ENCODE measurements around the gene CCDC174.
"Not testable (repeated sequence)": the region's sequence is repeated elsewhere in the genome, so short reads cannot be mapped to it uniquely, and the experiment has no call there.

CCDC174 gene

DNA sequence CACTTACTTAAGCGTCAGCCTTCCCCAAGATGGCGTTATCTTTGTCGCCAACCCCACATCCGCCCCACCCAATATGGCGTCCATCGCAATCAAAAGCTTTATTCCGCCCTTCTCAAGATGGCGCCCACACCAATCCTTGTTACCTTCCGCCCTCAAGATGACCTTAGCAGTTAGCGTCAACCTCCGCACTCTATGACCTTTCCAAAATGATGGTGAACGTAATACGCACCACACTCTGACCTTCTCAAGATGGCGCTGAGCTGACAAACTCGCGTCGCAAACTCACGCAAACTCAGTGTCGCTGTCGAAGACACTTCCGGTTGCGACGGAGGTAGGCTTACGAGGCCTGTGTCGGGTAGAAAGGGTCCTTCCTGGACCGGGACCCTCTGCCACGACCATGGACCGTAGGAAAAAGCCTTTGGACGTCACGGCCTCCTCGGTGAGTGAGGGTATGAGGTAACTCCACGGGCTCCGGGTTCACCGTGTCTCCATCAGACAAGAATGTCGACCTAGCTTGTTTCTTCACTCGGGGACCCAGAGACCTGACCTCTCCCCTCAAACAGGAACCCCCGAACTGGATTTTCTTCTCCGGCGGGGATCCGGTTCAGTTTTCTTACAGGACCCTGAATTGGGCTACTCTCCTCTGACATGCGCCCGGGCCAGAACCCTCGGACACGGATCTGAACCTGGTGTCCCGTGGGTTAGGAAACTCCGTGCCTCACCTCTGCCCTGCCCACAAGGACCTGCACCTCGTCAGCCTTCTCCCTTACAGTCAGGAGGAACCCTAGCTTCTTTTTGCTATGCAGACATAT lies at the start of gene CCDC174:
Gene CCDC174 (plus strand): TSS at position 323 of the 812 bp plus-strand sequence. CDS start 75 bp downstream, at position 398.
- peak; percentile 85 for DNase-seq (ENCODE audit: low read depth)

DNA sequence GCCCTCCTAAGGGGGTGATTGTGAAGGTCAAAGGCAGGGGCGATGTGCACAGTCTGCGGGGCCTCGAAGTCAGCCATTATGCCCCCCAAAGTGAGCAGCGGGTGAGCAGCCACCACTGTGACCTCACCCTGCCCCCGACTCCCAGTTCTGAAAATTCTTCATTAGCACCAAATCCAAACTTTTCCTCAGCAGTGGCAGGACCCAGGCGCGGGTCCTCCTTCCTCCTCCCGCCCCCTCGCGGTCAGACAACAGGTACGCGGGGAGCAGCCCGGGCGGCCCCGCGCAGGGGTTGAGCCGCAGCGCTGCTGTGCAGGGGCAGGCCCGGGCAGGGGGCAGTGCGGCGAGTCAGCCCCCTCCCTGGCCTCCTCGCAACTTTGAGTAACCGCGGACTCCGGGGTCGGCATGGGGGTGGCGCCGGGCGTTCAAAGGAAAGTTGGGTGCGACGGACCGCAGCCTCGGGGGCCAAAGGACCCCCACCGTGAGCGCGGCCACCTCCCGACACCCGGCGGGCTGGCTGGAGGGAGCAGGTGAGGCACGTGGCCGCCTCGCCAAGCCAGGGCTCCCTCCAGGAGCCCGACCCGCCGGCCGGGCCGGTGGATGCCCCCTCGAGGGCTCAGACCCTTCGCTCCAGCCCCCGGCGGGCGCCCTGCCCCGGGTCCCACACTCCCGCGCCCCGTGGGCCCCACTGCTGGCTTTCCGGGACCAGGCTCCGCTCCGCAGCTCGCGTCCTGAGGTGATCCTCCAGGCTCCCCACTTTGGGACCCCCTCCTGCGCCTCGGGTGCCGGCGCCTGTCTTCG lies 49.4 kb upstream of the CCDC174 start:
- DNase-seq (ENCODE audit: low read depth) = no peak

DNA sequence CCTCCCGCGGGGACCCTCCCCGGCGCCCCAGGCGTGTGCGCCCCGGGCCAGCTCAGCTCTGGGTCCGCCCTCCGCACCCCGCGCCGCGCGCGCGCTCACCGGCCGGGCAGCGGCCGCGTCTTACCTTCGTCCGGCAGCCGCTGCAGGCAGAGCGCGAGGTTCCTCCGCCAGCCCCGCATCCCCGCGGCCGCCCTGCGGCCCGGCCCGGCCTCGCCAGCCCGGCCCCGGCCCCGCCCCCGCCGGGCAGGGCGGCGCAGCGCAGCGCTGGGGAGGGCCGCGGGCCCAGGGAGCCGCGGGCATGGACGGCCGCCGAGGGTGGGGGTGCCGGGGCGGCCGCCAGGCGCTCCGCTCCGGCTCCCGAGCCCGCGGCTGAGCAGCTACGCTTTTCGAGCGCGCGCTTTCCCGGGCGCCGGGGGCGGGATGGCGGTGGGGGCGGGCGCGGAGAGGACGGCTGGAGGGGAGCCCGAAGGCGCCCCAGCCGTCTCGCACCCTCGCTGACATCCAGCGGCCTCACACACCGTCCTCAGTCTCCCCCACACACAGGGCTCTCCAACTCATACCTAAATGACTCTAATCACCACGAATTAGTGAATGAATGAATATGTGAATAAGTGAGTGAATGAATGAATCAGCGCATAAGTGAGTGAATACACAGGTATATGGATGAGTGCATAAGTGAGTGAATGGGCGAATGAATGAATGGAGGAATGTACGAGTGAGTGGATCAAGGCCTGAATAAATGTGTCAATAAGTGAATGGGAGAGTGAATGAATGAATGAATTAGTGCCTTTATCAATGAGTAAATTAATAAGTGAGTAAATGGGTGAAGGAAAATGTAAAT lies 48.5 kb upstream of the CCDC174 start:
- DNase-seq (ENCODE audit: low read depth) = no peak

DNA sequence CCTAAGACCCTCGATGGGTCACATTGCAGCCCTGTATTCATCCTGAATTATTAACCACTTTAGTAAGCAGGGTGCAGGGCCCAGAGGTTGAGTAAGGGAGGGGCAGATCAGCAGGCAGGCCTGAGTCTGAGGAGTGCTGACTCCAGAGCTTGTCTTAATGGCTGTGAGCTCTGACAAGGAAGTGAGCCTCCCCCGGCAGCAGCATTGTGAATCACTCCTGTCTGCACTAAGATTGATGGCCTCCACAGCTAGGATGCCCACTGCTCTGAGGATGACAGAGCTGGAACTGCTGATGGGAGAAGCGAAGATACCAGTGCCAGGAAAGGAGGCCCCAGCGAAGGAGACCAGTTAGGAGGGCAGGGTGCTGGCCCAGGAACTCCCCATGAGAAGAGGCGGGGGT lies 46.5 kb upstream of the CCDC174 start:
- no peak for DNase-seq (ENCODE audit: low read depth)

DNA sequence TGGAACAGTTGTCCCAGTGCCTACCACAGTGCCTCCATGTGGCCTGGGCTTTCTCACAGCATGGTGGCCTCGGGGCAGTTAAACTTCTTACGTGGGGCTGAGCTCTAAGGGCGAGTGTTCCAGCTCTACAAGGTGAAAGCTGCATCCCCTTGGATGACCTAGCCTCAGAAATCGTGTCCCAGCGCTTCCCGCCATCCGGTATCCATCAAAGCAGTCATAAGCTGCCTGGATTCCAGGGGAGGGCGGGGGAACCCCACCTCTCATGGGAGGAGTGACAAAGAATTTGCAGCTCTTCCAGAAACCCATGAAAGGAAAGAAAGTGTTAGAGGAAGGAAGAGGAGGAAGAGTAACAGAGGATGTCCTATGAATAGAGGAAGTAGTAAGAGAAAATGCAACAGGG lies 45.8 kb upstream of the CCDC174 start:
- DNase-seq (ENCODE audit: low read depth) = no peak

DNA sequence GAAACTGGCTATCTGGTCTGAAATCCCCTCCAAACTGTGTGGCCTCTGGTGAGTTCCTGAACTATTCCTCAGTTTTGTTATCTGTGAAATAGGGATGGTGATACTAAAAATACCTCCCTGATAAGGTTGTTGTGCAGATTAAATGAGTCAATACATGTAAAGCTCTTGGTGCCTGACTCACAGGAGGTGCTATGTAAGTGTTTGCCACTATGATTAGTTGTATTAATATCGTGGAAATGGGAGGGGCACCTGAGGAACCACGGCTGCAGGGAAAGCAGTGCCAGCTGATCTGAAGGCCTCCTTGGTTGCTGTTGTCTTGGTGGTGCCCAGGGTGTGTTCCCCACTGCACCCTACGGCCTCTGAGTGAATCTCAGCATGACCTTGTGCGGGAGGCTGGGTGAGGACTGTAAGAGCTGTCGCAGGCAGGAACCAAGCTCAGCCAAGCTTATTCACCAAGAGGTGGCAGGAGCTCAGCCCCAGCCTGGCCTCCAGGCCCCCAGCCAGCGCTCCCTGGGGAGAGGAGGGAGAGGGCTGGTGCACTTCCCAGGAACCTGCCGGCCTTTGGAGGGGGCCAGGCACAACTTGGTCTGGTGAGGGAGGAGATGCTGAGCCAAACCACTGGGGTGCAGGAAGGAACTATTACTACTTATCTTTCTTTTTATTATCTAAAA lies 44.8 kb upstream of the CCDC174 start:
- DNase-seq (ENCODE audit: low read depth) = no peak

DNA sequence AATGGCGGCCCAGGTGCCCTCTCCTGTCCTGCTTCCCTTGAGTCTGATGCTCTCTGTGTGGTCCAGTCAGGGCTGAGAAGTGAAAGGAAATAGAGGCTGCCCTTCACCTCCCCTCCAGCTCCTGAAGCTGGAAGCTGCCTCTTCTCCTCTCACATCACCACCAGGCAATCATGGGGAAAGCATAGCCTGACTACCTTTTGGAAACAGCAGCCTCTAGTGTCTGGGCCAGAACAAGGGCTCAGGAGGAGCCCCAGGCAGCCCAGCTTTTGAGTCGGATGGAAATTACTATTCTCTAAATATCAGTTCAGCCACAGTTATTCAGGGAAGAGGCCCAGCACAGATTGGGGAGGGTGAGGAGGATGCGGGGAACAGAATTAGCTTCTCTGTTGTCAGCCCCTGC lies 43.3 kb upstream of the CCDC174 start:
- DNase-seq (ENCODE audit: low read depth) = no peak

DNA sequence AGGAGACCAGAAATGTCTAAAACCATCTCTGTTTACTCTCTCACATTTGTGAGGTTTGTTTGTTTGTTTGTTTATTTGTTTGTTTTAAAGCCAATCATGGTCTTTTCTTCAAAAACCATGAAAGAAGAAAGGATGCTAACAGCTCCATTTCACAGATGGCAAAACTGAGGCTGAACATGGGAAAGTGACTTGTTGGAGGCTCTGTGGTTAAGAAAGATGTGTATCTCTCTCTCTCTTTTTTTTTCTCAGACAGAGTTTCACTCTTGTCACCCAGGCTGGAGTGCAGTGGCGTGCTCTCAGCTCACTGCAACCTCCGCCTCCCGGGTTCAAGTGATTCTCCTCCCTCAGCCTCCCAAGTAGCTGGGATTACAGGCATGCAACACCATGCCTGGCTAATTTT lies 42.5 kb upstream of the CCDC174 start:
- not testable (repeated sequence) for DNase-seq (ENCODE audit: low read depth)

DNA sequence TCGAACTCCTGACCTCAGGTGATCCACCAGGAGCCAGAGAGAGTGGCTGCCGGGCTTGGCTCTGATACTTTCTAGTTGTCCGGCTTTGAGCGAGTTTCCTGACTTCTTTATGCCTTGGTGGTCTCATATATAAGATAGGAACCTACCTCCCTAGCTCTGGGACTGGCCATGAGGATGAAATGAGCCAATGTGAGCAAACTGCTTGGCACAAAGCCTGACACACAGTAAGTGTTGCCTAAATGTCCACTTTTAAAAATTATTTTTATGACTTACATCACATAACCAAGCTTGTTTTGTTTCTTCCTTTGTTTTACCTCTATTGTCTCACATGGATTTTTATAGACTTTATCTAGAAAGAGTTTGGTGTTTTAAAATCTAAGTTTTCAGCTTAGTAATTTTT lies 42.1 kb upstream of the CCDC174 start:
- DNase-seq (ENCODE audit: low read depth) = no peak

DNA sequence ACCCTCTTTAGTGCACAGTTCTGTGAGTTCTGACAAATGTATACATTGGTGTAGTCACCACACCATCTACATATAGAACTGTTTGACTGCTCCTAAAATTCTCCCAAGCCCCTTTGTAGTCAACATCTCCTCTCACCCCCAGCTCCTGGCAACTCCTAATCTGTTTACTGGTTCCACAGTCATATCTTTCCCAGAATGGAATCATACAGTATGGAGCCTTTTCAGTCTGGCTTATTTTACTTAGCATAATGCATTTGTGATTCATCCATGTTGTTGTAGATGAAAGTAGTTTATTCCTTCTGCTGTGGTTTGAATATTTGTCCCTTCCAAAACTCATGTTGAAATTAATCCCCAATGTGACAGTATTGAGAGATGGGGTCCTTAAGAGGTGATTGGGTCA lies 41.6 kb upstream of the CCDC174 start:
- DNase-seq (ENCODE audit: low read depth) = no peak

DNA sequence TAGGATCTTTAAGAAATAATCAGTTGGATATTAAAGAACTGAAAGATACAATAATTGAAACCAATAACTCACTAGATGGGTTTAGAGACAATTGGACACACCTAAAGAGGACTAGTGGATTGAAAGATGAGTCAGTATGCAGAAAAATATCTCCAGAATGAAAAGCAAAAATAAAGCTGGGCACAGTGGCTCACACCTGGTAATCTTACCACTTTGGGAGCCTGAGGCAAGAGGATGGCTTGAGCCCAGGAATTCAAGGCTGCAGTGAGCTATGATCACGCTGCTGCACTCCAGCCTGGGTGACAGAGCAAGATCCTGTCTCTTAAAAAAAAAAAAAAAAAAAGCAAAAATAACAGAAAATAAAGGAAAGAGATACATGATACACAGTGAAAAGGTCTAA lies 37.4 kb upstream of the CCDC174 start:
- no peak for DNase-seq (ENCODE audit: low read depth)

DNA sequence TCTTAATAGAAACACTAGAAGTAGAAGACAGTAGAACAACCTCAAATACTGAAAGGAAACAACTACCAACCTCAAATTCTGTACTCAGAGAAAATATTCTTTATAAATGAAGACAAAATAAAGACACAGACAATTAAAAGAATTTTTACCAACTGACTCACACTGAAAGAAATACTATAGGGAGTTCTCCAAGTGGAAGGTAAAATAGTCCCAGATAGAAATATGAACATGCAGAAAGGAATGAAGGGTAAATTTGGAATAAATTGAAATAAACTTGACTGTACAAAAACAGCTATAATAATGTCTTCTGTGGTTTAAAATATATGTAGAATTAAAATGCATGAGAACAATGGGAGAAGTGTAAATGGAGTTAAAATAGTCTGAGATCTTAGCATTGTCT lies 36.7 kb upstream of the CCDC174 start:
- DNase-seq (ENCODE audit: low read depth) = no peak

DNA sequence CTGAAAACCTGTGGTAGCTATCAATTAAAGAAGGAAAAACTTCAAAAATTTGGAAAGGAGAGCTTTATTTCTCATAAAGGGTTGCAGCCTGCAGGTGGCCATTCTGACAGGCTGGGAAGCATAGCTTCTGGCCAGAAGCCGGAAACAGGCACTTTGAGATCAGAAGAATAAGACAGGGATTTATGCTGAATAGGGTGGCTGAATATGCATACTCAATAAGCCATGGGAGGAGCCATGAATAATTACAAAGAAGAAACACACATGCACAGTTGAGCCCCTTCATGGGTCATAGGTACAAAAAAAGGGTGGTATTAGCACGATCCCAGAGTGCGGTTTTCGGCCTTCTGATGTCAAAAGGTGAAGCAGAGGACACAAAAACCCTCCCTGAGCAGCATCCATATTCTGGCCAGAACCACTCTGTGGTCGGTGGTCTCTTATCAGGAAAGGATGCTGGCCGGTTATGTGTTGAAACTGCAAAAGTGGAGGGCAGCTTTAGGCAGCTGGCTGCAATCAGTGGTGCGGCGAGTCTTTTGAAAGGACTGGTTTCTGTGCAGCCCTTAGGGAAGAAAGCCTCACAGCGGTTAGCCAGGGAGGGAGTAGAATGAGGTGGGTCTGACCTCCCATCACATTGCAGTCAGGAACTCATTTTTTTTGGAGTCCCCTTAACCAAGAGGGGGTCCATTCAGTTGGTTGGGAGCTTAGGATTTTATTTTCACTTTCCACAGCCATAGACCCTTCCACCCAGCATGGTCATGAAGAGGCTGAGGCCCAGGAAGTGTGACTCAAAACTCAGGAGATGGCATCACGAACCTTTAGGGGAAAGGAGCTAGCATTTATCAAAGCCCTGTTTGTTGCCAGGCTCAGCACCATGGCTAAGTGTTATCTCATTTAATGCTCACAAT lies 34.7 kb upstream of the CCDC174 start:
- DNase-seq (ENCODE audit: low read depth) = no peak

DNA sequence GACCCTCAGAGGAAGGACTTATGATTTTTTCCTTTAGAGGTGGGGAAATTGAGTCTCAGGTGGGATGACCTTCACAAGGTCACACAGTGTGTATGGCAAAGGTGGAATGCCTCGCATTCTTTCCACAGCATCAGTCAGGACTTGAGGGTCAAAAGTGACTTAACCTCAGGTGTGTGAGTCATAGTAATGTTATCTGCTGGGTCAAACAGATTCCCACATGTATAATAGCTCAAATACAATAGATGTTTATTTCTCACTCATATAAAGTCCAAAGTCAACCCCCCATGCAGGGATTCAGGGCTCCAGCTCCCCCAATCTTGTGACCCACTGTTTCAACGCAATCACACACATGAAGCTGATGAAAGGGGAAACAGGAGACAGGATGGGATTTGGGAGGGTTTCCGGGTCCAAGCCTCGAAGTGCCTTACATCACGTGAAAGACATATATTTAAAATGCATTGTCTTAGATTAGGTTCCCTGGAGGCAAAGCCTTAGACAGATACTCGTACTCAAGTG lies 34.0 kb upstream of the CCDC174 start:
- no peak for DNase-seq (ENCODE audit: low read depth)

DNA sequence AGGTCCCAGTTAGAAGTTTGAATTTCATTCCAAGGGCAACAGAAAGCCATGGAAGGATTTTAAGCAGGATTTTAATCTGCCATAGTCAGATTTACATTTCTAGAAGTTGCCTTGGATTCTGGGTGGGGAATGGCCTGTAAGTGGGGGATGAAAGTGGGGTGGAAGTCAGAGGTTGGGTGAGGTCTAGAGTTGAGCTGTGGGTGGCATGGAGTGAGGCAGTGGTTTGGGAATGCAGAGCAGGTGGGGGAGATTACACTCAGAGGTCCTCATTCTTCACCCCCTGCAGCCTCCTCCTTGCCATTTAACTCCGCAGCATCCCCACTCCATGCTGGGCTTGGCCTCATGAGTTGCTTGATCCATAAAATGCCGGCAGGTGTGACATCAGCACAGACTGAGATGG lies 32.0 kb upstream of the CCDC174 start:
- DNase-seq (ENCODE audit: low read depth) = no peak

DNA sequence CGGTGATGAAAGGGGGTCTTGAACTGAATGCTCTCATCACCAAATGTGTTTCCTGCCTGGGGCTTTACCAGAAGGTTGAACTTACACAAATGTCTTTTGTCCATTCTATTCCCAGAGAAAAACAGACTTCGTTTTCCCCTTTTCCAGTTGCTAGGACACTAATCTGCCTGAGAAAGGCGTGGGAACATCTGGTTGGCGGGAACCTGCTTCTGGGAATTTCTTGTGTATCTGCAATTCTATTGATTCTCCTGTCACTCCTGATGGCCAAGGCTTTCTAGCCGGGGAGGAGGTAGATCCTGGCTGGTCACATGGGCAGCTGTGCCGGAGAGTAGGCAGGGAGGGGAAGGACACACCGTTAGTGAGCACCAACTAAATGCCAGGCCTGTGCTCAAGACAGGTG lies 31.1 kb upstream of the CCDC174 start:
- no peak for DNase-seq (ENCODE audit: low read depth)

DNA sequence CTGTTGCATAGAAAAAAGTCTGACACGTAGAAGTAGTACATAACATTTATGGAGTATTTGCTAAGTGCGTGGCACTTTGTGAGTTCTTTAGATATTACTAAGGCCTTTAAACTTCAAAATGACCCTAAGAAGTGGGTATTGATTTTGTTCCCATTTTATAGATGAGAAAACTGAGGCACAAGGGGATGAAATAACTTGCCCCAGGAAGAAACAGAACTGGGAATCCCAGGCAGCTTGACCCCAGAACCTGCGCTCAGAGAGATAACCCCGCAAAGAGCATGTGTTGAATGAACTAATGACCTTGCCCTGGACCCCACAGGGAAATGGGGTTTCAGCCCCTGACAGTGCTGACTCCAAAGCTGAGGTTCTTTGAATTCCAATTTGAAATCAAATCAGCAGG lies 30.5 kb upstream of the CCDC174 start:
- DNase-seq (ENCODE audit: low read depth) = no peak

DNA sequence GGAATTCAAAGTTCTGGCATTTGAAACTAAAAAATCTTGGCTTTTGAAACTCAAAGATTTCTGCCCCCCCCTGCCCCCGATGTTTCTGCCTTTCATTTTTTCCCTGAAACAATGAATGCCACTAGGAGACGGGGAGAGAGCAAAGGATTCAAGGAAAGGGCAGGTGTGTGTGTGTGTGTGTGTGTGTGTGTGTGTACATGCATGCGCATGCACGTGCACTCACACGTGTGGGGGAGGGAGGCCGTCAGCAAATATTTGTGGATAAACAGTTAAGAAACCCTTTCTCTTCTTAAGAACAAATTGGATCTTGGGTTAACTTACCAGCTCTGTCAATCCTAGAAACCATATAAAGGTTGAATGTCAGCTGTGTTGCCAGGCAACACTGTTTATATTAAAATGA lies 29.2 kb upstream of the CCDC174 start:
- DNase-seq (ENCODE audit: low read depth) = no peak

DNA sequence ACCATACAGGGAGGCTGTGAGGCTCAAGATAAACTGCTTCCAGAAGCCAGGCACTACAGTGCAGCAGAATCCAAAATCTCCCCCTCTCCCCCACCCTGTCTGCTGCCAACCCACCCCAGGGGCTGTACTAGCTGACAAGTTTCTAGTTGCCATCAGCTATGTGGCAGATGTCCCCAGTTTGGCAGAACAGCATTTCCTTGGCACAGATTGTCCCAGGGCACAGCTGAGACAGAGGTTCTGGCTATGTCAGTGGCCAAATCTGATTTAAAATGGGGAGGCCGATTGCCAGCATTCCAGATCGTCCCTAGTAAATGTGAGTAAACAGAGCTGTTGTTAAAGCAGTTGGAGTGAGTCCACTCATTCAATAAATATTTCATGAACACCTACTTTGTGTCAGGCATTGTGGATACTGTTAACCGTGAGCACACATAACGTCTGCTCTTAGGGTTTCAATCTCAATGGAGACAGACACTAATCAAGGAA lies 28.0 kb upstream of the CCDC174 start:
- DNase-seq (ENCODE audit: low read depth) = no peak

DNA sequence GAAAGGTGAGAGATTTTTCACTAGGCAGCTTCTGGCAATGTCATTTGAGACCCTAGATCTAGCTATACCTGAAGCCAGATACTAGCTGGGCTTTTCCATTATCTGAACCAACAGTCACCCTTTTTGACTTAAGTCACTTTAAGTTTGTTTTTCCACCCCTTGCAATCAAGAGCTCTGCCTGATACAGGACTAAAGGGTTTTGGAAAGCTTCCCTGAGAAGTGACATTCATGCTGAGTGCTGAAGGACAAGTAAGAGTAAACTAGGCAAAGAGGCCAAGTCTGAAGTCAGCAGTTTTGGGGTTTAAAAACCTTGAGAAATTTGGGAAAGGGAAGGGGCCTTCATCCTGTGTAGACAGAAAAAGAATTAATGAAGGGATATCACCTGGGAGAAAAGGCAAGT lies 27.1 kb upstream of the CCDC174 start:
- DNase-seq (ENCODE audit: low read depth) = no peak

DNA sequence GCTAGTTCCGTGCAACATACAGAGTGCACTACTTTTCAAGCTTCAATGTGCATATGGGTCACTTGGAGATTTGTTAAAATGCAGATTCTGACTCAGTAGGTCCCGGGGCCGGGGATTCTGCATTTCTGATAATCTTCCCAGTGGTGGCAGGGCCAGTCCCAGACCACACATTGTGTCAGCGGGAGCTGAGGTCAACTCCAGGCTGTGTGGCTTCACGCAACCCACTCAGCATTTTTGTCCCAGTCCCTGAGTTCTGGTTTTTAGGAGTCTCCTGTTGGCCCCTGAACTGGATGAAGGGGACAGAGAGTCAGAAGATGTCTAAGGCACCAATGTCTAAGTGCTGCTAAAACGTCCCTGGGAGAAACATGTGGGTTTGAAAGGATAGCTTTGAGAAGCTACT lies 26.1 kb upstream of the CCDC174 start:
- DNase-seq (ENCODE audit: low read depth) = no peak

Data from activated T-cell treated with anti-CD3 and anti-CD28 coated beads for 48 hours (primary cell).